ENCODE results near the gene WARS2.

Gene WARS2

GRCh38 chr1:119071321-119071720, 69.1 kb downstream of the WARS2 start:
- Histone ChIP-seq H3K36me3 (ENCODE audit: insufficient read depth, low read length) (no peaks in the 10 kb centered on the region), H3K9me3 (ENCODE audit: low read length) (no peaks in the 10 kb centered on the region), H3K4me3 (ENCODE audit: low read length) (no peak overlapping the region), H2AFZ (ENCODE audit: low read depth, low read length) (no peak overlapping the region), H3K4me1 (ENCODE audit: insufficient read depth, low read length) (no peaks in the 10 kb centered on the region), H3K27me3 (ENCODE audit: insufficient read depth, low read length) (no peaks in the 10 kb centered on the region)

DNA sequence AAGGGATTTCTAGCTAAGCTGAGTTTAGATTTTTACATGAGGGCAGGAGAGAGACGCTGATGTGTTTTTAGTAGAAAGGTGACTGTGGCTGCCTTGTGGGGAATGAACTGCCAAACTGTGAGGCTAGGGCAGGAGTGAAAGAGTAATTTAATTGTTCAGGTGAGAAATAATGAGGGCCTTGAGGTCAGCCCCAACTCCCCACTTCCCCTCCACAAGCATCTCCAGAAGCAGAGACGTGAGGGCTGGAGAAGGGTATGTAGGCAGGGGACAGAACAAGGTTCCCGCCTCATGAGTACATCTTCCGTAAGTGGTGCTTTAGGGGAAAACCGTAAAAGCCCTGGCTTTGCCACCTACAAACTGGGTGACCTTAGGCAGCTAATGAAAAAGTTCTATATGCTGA, 70.8 kb downstream of the WARS2 start:
- Histone ChIP-seq H3K27me3 (ENCODE audit: insufficient read depth, low read length) (no peaks in the 10 kb centered on the region), H3K4me3 (ENCODE audit: low read length) (no peak overlapping the region), H2AFZ (ENCODE audit: low read depth, low read length) (no peak overlapping the region), H3K4me1 (ENCODE audit: insufficient read depth, low read length) (no peaks in the 10 kb centered on the region), H3K36me3 (ENCODE audit: insufficient read depth, low read length) (no peaks in the 10 kb centered on the region), H3K9me3 (ENCODE audit: low read length) (no peaks in the 10 kb centered on the region)

- H3K9me3 ChIP-seq (ENCODE audit: low read length) = no peaks in the 10 kb centered on the region
- H3K36me3 ChIP-seq (ENCODE audit: insufficient read depth, low read length) = no peaks in the 10 kb centered on the region
- no peaks in the 10 kb centered on the region for H3K27me3 ChIP-seq (ENCODE audit: insufficient read depth, low read length)
- no peaks in the 10 kb centered on the region for H3K4me1 ChIP-seq (ENCODE audit: insufficient read depth, low read length)
- no peak overlapping the region for H3K4me3 ChIP-seq (ENCODE audit: low read length)
- H2AFZ ChIP-seq (ENCODE audit: low read depth, low read length) = no peak overlapping the region
Measured at GRCh38 chr1:119068427-119068826, 72.0 kb downstream of the WARS2 start.

DNA sequence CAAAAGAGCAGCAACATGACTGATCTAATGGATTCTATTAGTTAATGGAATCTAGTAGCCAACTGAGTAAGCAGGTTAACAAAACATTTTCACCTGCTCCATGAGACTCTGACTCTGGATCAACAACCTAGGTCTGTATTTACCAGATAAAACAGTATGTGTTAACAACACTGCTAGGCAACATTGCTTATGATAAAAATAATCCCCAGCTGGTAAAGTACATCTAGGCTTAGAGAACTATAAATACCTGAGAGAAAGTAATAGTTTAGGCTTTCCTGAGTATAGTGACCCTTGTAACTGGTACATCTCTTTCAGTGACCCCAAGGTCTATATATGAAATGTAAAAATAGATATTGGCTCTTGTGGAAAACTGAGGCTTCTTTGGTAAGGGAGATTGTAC, 78.8 kb downstream of the WARS2 start:
- Histone ChIP-seq H3K27me3 (ENCODE audit: insufficient read depth, low read length) (no peaks in the 10 kb centered on the region), H3K36me3 (ENCODE audit: insufficient read depth, low read length) (no peaks in the 10 kb centered on the region), H3K4me1 (ENCODE audit: insufficient read depth, low read length) (no peaks in the 10 kb centered on the region), H3K9me3 (ENCODE audit: low read length) (no peaks in the 10 kb centered on the region), H3K4me3 (ENCODE audit: low read length) (no peak overlapping the region), H2AFZ (ENCODE audit: low read depth, low read length) (no peak overlapping the region)

DNA sequence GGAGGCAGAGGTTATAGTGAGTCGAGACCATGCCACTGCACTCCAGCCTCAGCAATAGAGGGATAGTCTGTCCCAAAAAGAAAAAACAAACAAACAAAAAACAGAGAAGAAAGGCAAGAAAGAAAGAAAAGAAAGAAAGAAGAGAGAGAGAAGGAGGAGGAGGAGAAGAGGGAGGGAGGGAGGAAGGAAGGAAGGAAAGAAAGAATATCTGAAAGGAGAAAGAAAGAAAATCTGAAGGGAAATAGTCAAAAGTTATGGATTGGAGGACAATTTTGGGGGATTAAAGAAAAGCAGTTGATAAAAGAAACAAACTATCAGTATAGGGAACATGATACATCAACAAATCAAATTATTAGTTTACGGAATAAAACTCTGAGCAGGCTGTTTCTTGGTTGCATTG, 84.9 kb downstream of the WARS2 start:
- no peaks in the 10 kb centered on the region for H3K36me3 ChIP-seq (ENCODE audit: insufficient read depth, low read length)
- no peaks in the 10 kb centered on the region for H3K27me3 ChIP-seq (ENCODE audit: insufficient read depth, low read length)
- no peaks in the 10 kb centered on the region for H3K4me1 ChIP-seq (ENCODE audit: insufficient read depth, low read length)
- no peak overlapping the region for H2AFZ ChIP-seq (ENCODE audit: low read depth, low read length)
- H3K4me3 ChIP-seq (ENCODE audit: low read length) = no peak overlapping the region
- H3K9me3 ChIP-seq (ENCODE audit: low read length) = no peaks in the 10 kb centered on the region

DNA sequence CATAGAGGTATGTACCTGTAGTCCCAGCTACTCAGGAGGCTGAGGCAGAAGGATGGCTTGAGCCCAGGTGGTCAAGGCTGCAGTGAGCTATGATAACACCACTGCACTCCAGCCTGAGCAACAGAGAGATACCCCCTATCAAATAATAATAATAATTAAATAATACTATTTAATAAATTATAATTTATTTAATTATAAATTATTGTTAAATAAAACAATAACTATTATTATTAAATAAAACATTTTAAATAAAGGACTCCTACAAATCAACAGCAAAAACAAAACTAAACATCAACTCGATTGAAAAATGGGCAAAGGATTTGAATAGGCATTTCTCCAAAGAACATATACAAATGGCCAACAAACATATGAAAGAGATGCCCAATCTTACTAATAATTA, 86.5 kb downstream of the WARS2 start:
- H3K36me3 ChIP-seq (ENCODE audit: insufficient read depth, low read length) = no peaks in the 10 kb centered on the region
- no peaks in the 10 kb centered on the region for H3K4me1 ChIP-seq (ENCODE audit: insufficient read depth, low read length)
- H2AFZ ChIP-seq (ENCODE audit: low read depth, low read length) = no peak overlapping the region
- no peaks in the 10 kb centered on the region for H3K9me3 ChIP-seq (ENCODE audit: low read length)
- no peaks in the 10 kb centered on the region for H3K27me3 ChIP-seq (ENCODE audit: insufficient read depth, low read length)
- H3K4me3 ChIP-seq (ENCODE audit: low read length) = no peak overlapping the region

DNA sequence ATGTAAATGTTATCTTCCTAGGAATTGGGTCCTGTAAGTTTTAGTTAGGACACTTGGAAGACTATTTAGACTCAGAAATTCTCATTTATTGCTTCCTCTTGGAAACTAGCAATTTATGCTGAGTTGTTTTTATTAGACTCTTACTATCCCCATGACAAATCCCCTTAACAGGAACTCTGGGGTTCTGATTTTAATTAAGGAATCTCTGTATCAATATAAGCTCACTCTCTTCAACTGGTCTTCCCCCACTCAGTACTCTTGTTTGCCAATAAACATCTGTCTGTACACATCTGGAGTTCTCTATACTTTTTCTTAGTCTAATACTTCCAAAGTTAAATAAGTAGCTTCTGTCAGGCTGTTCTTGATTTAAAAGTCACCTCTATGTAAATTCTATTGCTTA, 88.2 kb downstream of the WARS2 start:
- Histone ChIP-seq H2AFZ (ENCODE audit: low read depth, low read length) (no peak overlapping the region), H3K36me3 (ENCODE audit: insufficient read depth, low read length) (no peaks in the 10 kb centered on the region), H3K27me3 (ENCODE audit: insufficient read depth, low read length) (no peaks in the 10 kb centered on the region), H3K4me3 (ENCODE audit: low read length) (no peak overlapping the region), H3K9me3 (ENCODE audit: low read length) (no peaks in the 10 kb centered on the region), H3K4me1 (ENCODE audit: insufficient read depth, low read length) (no peaks in the 10 kb centered on the region)

GRCh38 chr1:119048624-119049404, 91.6 kb downstream of the WARS2 start:
- no peaks in the 10 kb centered on the region for H3K36me3 ChIP-seq (ENCODE audit: insufficient read depth, low read length)
- no peak overlapping the region for H3K4me3 ChIP-seq (ENCODE audit: low read length)
- H2AFZ ChIP-seq (ENCODE audit: low read depth, low read length) = no peak overlapping the region
- peaks cover 3% of the 10 kb centered on the region for H3K4me1 ChIP-seq (ENCODE audit: insufficient read depth, low read length)
- H3K9me3 ChIP-seq (ENCODE audit: low read length) = no peaks in the 10 kb centered on the region
- no peaks in the 10 kb centered on the region for H3K27me3 ChIP-seq (ENCODE audit: insufficient read depth, low read length)

DNA sequence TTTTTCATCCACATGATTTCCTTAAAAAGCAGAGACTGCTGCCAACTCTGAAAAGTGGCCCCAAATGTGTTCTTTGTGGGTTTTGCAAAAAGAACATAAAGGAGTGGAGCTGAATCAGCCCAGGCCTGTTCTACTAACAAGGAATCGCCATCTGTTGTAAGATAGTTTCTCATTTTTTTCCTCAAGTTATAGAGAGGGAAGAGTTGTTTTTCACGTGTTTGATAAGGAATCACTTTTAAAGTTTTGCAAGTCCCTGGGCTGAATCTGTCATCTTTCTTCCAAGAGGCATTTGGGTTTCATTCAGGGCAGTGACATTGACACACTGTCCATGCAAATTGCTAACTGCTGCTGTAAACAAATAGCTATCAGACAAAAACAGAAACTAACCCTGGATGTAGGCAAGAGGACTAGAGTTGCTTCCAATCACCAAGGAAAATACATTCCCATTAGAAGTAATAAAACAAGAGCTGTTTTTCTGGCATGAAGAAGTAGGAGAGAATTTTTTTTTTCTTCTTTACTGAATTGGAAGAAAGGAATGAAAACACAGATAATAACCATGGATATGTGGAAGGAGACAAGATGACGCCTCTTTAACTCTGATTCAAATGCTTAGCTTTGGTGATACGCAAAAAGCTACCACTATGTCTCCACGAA, 93.5 kb downstream of the WARS2 start:
- no peaks in the 10 kb centered on the region for H3K36me3 ChIP-seq (ENCODE audit: insufficient read depth, low read length)
- no peaks in the 10 kb centered on the region for H3K27me3 ChIP-seq (ENCODE audit: insufficient read depth, low read length)
- no peaks in the 10 kb centered on the region for H3K9me3 ChIP-seq (ENCODE audit: low read length)
- no peak overlapping the region for H2AFZ ChIP-seq (ENCODE audit: low read depth, low read length)
- H3K4me3 ChIP-seq (ENCODE audit: low read length) = no peak overlapping the region
- peaks cover 3% of the 10 kb centered on the region for H3K4me1 ChIP-seq (ENCODE audit: insufficient read depth, low read length)

DNA sequence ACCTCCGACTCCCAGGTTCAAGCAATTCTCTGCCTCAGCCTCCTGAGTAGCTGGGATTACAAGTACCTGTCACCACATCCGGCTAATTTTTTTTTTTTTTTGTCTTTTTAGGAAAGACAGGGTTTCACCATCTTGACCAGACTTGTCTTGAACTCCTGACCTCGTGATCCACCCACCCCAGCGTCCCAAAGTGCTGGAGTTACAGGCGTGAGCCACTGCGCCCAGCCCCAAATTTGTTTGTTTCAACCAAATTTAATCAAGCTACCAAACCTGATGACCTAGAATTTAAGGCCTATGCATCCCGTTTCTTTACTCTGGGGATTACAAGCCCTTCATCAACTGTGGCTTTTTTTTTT, 94.0 kb downstream of the WARS2 start:
- Histone ChIP-seq H3K27me3 (ENCODE audit: insufficient read depth, low read length) (no peaks in the 10 kb centered on the region), H2AFZ (ENCODE audit: low read depth, low read length) (no peak overlapping the region), H3K4me3 (ENCODE audit: low read length) (no peak overlapping the region), H3K9me3 (ENCODE audit: low read length) (no peaks in the 10 kb centered on the region), H3K4me1 (ENCODE audit: insufficient read depth, low read length) (peaks cover 3% of the 10 kb centered on the region), H3K36me3 (ENCODE audit: insufficient read depth, low read length) (no peaks in the 10 kb centered on the region)

DNA sequence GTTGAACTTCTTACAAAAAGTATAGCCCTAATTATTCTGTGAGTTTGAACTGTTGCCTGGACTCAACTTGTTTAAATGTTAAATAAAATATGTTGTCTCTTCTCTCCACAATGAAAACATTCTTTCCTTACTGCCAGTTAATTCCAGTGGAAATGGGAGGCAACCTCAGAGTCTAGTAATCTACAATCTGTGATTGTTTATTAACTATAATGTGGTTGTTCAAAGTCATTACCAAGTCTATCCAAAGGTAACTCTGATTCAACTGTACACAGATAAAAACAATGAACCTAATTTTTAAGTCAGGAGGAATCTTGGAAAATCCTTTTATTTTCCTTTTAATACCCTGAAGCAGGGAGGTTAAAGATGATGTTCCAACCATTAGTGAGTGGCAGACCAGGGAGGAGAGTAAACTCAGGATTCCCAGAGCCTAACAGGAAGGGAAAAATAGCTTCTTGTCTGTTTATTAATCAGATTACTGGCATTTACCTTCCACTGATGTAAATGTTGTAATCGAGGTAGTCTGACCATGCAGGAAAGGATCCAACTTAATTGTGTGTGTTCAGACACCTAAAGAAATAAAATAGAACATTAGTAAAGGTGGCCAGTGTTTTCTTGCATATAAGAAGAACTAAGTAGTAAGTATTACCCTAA, 95.2 kb downstream of the WARS2 start:
- no peak overlapping the region for H2AFZ ChIP-seq (ENCODE audit: low read depth, low read length)
- H3K4me1 ChIP-seq (ENCODE audit: insufficient read depth, low read length) = peaks cover 3% of the 10 kb centered on the region
- H3K4me3 ChIP-seq (ENCODE audit: low read length) = no peak overlapping the region
- H3K9me3 ChIP-seq (ENCODE audit: low read length) = no peaks in the 10 kb centered on the region
- no peaks in the 10 kb centered on the region for H3K27me3 ChIP-seq (ENCODE audit: insufficient read depth, low read length)
- no peaks in the 10 kb centered on the region for H3K36me3 ChIP-seq (ENCODE audit: insufficient read depth, low read length)

GRCh38 chr1:119040906-119041305, 99.5 kb downstream of the WARS2 start:
- no peaks in the 10 kb centered on the region for H3K4me1 ChIP-seq (ENCODE audit: insufficient read depth, low read length)
- H2AFZ ChIP-seq (ENCODE audit: low read depth, low read length) = no peak overlapping the region
- H3K4me3 ChIP-seq (ENCODE audit: low read length) = no peak overlapping the region
- no peaks in the 10 kb centered on the region for H3K36me3 ChIP-seq (ENCODE audit: insufficient read depth, low read length)
- H3K9me3 ChIP-seq (ENCODE audit: low read length) = no peaks in the 10 kb centered on the region
- H3K27me3 ChIP-seq (ENCODE audit: insufficient read depth, low read length) = no peaks in the 10 kb centered on the region

DNA sequence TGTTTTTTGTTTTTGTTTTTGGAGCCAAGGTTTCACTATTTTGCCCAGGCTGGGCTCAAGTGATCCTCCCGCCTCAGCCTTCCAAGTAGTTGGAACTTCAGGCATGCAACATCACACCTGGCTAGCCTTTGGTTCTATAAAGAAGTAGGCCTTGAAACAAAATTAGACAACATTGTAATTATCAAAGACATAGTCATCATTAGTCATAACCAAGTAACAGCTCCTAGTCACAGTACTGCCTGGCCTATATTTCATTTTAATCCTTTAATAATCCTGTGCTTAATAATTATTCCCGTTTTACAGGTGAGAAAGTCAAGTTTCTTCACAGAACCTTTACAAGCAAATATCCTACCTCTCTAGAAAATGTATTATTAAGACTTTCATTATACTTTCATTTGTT, 100.0 kb downstream of the WARS2 start:
- Histone ChIP-seq H3K4me1 (ENCODE audit: insufficient read depth, low read length) (no peaks in the 10 kb centered on the region), H3K27me3 (ENCODE audit: insufficient read depth, low read length) (no peaks in the 10 kb centered on the region), H2AFZ (ENCODE audit: low read depth, low read length) (no peak overlapping the region), H3K4me3 (ENCODE audit: low read length) (no peak overlapping the region), H3K9me3 (ENCODE audit: low read length) (no peaks in the 10 kb centered on the region), H3K36me3 (ENCODE audit: insufficient read depth, low read length) (no peaks in the 10 kb centered on the region)
